GM19463 (cell line): ENCODE measurements around the gene CCR1.

Experiments
- ATAC-seq: cut with Tn5 transposase; IDR thresholded peaks from one replicate; pipeline ENCODE4 v1.9.1; 2021; ENCODE audit warnings: mild to moderate bottlenecking, moderate library complexity; ENCODE audit not compliant: unreplicated experiment

CCR1 gene

DNA sequence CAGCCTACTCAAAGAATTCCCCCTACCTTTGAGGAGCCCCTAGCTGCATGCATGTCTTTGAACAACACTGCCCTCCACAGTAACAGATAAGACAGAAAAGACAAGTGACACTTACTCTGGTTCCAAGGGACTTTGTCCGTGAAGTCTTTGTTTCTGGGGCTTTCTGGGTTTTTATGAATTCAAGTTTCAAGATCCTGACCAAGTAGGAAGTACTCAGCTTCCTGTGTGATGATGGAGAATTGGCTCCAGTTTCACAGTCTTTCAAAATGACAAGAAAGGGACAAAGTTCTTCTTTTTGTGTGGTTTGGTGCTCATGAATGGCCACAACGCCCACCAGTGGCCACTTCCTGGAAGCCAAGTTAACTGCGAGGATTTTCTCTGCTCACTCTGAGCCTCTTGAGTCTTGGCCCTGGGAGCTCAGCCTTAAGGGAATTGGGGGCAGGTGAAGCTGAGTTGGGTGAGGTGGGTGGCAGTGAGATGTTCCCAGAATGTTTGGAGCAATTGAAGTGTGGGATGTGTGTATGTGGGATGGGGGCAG, at the start of gene CCR1:
CCR1 (minus strand) TSS at position 147 of the 538 bp plus-strand sequence. CDS start 4,000 bp downstream, outside the sequence.
- no peak for ATAC-seq

- ATAC-seq, result no peak
These were observed 44.9 kb upstream of the CCR1 start for GRCh38 chr3:46252980-46253379.

- no peak for ATAC-seq
These were observed 37.0 kb upstream of the CCR1 start for GRCh38 chr3:46245146-46245545.

GRCh38 chr3:46243560-46243959, 35.4 kb upstream of the CCR1 start:
- ATAC-seq, result no peak

DNA sequence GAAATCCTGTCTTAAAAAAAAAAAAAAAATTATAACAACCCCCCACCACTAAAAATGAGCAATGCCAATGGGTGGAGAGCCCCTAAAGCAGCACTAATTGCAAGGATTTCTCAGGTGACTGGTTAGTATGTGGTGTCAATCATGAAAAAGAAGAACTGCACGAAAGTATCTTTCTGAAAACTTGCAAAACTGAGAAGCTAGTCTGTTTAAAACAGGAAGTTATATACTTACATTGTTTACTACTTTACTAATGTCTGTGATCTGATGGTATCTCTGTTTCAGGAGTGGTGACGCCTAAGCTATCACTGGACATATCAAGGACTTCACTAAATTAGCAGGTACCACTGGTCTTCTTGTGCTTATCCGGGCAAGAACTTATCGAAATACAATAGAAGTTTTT, 34.0 kb upstream of the CCR1 start, which contains the start of gene CCR3:
CCR3 (plus strand) TSS at position 341 of the 400 bp plus-strand sequence. CDS start 22,699 bp downstream, outside the sequence.
- ATAC-seq, result no peak

- ATAC-seq, result no peak
These were observed 31.8 kb upstream of the CCR1 start for GRCh38 chr3:46239952-46240351.

- no peak for ATAC-seq
These were observed 31.3 kb upstream of the CCR1 start for GRCh38 chr3:46239301-46239938.

DNA sequence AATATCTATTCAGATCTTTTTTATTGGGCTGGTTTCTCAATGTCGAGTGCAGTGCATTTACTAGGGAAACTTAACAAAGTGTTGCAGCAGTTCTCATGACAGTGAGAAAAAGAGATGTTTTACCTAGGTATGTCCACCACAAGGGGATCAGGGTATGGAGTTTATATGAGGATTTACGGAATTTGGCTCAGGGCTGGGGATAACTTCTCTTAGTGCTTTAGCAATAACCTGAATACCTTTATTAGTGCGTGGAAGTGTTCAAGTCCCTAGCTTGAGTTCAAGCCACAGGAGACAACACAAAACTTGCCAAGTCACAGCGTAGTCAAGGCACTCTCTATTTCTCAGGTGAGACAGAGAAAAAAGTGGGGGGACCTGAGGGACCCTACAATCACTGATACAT, 30.3 kb upstream of the CCR1 start:
- ATAC-seq, result no peak

DNA sequence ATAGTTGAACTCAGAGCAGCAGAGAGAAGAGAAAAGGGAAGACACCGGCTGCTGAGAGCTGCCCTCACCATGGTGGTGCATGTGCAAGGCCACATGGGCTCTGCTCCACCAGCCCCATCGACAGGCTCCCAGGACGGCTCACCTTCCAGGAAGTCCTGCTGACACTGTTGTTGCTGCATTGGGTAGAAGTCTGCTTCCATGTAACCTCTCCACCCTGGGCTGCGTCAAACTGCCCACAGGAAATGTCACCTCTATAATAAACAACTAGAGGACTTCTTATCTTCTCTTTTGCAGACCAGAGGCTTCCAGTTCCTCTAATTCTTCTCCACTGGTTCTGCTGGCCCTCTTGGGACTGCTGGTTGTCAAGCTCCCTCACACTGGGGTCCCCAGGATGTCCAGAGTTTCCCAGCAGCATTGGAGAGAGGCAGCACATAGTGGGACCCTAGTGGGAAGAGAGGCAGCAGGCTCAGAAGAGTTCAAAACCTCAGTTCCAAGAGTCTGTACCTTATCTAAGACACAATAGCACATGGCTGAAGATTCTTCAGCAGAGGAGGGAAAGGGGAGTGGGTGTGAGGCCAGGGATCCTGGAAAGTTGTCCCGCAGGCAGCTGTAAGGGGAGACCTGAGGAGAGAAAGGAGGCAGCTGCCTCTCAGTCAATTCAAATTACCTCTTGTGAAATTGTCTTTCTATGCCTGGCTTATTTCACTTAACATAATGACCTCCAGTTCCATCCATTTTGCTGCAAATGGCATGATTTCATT, 28.4 kb upstream of the CCR1 start:
- ATAC-seq, result no peak

DNA sequence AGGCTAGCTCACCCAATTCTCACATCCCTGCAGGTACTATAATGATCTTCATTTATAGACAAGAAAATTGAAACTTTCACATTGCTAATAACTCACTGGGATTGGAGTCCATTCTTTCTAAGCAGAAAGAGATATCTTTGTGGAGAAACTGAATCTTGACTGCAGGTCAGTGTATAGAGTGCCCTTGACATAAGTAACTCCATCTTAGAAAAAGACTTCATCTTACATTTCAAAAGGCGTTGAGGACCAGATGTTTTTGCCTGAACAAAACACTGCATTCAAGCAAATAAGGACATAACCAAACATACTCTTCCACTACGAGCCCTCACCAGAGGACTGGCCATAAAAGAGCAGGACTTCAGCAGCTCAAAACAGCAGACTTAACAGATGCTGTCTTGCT, 27.3 kb upstream of the CCR1 start:
- ATAC-seq, result no peak

- ATAC-seq, result no peak
These were observed 25.1 kb upstream of the CCR1 start for GRCh38 chr3:46233194-46233593.

- ATAC-seq, result no peak
These were observed 23.2 kb upstream of the CCR1 start for GRCh38 chr3:46231323-46231722.

DNA sequence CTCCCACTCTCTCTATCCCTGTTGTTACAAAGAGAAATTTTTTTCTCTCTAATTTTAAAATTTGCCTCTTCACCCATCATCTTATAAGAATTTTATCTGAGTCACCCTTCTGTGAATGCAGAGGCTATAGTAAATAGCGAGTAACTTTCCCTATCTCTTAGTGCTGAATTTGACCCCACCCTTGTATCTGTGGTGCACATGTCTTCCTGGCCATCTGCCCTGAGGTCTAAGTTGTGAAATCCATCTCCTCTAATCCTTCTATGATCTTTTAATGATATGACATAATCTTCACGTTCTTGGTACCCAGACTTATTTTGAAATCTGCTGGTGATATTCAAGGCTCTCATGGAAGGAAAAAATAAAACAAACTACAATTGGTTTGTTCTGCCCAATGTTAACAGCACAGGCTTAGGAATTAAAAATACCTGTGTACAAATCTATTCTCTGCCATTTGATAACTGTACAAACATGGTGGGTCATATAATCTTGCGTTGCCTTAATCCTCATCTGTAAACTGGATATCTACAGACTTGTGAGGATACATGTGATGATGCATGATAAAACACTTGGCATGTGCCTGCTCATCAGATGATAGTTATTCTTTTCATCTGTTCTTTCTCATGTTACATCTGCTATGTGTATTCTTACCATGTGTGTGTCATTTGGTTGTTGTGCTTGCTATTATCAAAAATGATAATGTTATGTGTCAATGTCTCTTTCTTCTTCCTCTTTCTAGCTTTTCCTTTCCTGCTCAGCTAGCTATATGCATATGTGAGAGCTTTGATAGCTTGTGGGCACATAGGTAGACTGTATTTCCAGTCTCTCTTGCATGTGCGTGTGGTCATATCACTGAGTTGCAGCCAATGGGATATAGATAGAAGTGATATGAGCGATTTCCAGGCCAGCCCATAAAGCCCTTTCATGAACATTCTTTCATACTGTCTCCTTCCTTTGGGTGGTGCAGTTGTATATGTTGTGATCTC, 20.4 kb upstream of the CCR1 start:
- ATAC-seq, result no peak

GRCh38 chr3:46222435-46223161, 14.5 kb upstream of the CCR1 start:
- ATAC-seq, result no peak

- no peak for ATAC-seq
These were observed 13.8 kb upstream of the CCR1 start for GRCh38 chr3:46221938-46222337.

GRCh38 chr3:46221391-46221790, 13.3 kb upstream of the CCR1 start:
- no peak for ATAC-seq

DNA sequence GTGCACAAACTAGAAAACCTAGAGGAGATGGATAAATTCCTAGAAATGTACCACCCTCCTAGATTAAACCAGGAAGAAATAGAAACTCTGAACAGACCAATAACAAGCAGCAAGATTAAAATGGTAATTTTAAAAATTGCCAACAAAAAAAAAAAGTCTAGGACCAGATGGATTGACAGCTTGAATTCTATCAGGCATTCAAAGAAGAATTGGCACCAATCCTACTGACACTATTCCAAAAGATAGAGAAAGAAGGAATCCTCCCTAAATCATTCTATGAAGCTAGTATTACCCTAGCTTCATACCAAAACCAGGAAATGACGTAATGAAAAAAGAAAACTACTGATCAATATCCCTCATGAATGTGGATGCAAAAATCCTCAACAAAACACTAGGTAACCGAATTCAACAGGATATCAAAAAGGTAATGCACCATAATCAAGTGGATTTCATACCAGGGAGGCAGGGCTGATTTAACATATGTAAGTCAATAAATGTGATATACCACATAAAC, 10.1 kb upstream of the CCR1 start:
- no peak for ATAC-seq

DNA sequence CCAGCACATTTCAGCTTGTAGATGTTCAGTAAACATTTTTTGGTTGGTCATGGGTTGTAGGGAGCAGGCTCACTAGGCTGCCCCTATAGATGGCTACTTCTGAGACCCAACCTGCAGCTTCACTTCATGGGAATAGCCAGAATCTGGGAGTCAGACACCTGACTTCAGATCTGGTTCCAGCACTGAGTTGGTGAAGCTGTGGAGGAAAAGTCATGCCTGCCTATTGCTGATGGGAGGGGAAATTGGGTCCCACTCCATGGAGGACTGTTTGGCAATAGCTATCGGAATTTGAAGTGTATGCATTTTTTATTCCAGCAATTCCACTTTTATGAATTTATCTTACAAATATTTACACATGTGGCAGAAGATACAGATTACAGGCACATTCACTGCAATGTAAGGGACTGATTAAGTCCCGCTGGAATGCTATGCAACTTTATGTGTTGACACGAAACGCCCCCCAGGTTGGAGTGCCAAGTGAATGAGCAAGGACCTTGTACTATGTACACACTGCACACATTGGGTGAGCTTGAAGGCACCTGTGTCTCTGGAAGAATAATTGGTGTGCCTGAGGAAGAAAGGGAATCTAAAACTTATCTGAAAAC, 7.8 kb upstream of the CCR1 start:
- ATAC-seq, result no peak

DNA sequence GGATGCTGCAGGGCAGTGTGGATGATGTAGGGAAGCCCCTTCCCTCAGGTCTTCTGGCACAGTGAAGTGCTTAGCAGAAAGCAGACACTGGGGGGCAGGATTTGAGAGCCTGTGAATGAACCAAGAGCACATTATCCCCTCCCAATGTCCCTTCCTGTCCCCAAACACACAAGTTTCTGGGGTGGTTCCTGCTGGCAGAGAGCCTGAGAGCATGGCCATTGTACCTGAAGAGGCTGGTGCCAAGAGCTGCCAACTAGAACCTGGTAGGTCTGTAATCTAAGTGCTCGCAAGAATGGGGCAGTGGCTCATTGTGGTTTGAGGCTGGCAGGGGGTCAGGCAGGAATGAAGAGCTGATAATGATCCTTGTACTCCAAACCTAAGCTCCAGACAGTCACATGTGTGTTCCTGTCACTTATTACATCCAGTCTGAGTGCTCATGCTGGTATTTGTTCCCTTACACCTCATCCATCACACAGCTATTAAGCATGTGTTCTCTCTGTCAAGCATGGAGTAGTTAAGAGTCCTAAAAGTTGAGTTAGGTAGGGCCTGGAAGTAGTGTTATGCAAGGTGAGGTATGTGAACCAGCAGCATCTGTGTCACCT, 6.7 kb upstream of the CCR1 start:
- no peak for ATAC-seq
